SK-N-SH treated with all-trans-retinoic acid at 6 μM for 48 hours (cell line): ENCODE measurements around the gene SAFB2.

ENCODE experiments used
- ATAC-seq: fragments of 200-7000 bp; cut with Tn5 transposase; 3 replicates; pipeline ENCODE4 v1.9.1; 2020; ENCODE audit warnings: mild to moderate bottlenecking, moderate library complexity
- BACH2 ChIP-seq: fragments of 250-450 bp; sonication (Bioruptor Pico); IDR thresholded peaks from 2 replicates; pipeline ENCODE4 v1.9.0; 2021; ENCODE audit warnings: mild to moderate bottlenecking, borderline replicate concordance
- CSDC2 ChIP-seq: fragments of 250-450 bp; sonication (Bioruptor Pico); IDR thresholded peaks from 2 replicates; pipeline ENCODE4 v1.5.0; 2020; ENCODE audit warnings: mild to moderate bottlenecking, moderate library complexity
- CSRNP3 ChIP-seq: fragments of 250-450 bp; sonication (Bioruptor Pico); IDR thresholded peaks from 2 replicates; pipeline ENCODE4 v1.5.1; 2021; ENCODE audit warnings: mild to moderate bottlenecking, moderate library complexity
- GLIS3 ChIP-seq: fragments of 250-450 bp; sonication (Bioruptor Pico); IDR thresholded peaks from 2 replicates; pipeline ENCODE4 v1.5.0; 2020; ENCODE audit warnings: mild to moderate bottlenecking, moderate library complexity
- OSR1 ChIP-seq: fragments of 250-450 bp; sonication (Bioruptor Pico); IDR thresholded peaks from 2 replicates; pipeline ENCODE4 v1.8.0; 2022; ENCODE audit warnings: moderate library complexity, mild to moderate bottlenecking, inconsistent platforms
- PATZ1 ChIP-seq: fragments of 250-450 bp; sonication (Bioruptor Pico); IDR thresholded peaks from 2 replicates; pipeline ENCODE4 v1.8.0; 2020; ENCODE audit warnings: mild to moderate bottlenecking, moderate library complexity, borderline replicate concordance
- POU6F1 ChIP-seq: fragments of 250-450 bp; sonication (Bioruptor Pico); IDR thresholded peaks from 2 replicates; pipeline ENCODE4 v1.8.0; 2021; ENCODE audit warnings: low read depth, mild to moderate bottlenecking, moderate library complexity, borderline replicate concordance
- PPARA ChIP-seq: fragments of 250-450 bp; sonication (Bioruptor Pico); IDR thresholded peaks from 2 replicates; pipeline ENCODE4 v1.5.0; 2020; ENCODE audit warnings: mild to moderate bottlenecking, borderline replicate concordance
- RARB ChIP-seq: fragments of 250-450 bp; sonication (Bioruptor Pico); IDR thresholded peaks from 2 replicates; pipeline ENCODE4 v1.8.0; 2021; ENCODE audit warnings: mild to moderate bottlenecking, moderate library complexity
- SNAI2 ChIP-seq: fragments of 250-450 bp; sonication (Bioruptor Pico); IDR thresholded peaks from 2 replicates; pipeline ENCODE4 v1.5.0; 2020; ENCODE audit warnings: mild to moderate bottlenecking, moderate library complexity
- TCF4 ChIP-seq: fragments of 250-450 bp; sonication (Bioruptor Pico); IDR thresholded peaks from 2 replicates; pipeline ENCODE4 v1.8.0; 2021; ENCODE audit warnings: mild to moderate bottlenecking, moderate library complexity, borderline replicate concordance
- TOX ChIP-seq: fragments of 250-450 bp; sonication (Bioruptor Pico); IDR thresholded peaks from 2 replicates; pipeline ENCODE4 v1.8.0; 2021; ENCODE audit warnings: mild to moderate bottlenecking, moderate library complexity, borderline replicate concordance
- TSHZ2 ChIP-seq: fragments of 250-450 bp; sonication (Bioruptor Pico); IDR thresholded peaks from 2 replicates; pipeline ENCODE4 v1.5.0; 2020; ENCODE audit warnings: mild to moderate bottlenecking, moderate library complexity
- ZFP3 ChIP-seq: fragments of 250-450 bp; sonication (Bioruptor Pico); IDR thresholded peaks from 2 replicates; pipeline ENCODE4 v1.5.0; 2020; ENCODE audit warnings: mild to moderate bottlenecking, moderate library complexity
- ZNF565 ChIP-seq: fragments of 450-650 bp; formaldehyde crosslinking; conservative IDR thresholded peaks from 2 replicates; pipeline ENCODE4 v1.5.0; 2020; ENCODE audit warnings: low read depth, mild to moderate bottlenecking, moderate library complexity
- ZNF70 ChIP-seq: fragments of 450-650 bp; formaldehyde crosslinking; IDR thresholded peaks from 2 replicates; pipeline ENCODE4 v1.5.0; 2020; ENCODE audit warnings: mild to moderate bottlenecking, moderate library complexity
- ZNF8 ChIP-seq: fragments of 450-650 bp; formaldehyde crosslinking; IDR thresholded peaks from 2 replicates; pipeline ENCODE4 v1.5.0; 2020; ENCODE audit warnings: mild to moderate bottlenecking, moderate library complexity

Gene SAFB2

GRCh38 chr19:5586300-5587070, 36.1 kb downstream of the SAFB2 start:
- no peak for ATAC-seq
- TF ChIP-seq BACH2, result no peak
- no peak for TF ChIP-seq RARB

- ATAC-seq, result no peak
- no peak for TF ChIP-seq OSR1 (CRISPR knock-in tag)
- TF ChIP-seq SNAI2 (CRISPR knock-in tag), result no peak
- TF ChIP-seq ZNF70 (CRISPR knock-in tag), result no peak
- no peak for TF ChIP-seq CSRNP3 (CRISPR knock-in tag)
- no peak for TF ChIP-seq TCF4 (CRISPR knock-in tag)
- TF ChIP-seq RARB, result no peak
- TF ChIP-seq, all 23 proteins: peak for 0
These were observed 36.9 kb downstream of the SAFB2 start for GRCh38 chr19:5585461-5586299.

- no peak for TF ChIP-seq POU6F1 (CRISPR knock-in tag)
- TF ChIP-seq PPARA (CRISPR knock-in tag), result no peak
- TF ChIP-seq TOX (CRISPR knock-in tag), result no peak
- TF ChIP-seq GLIS3 (CRISPR knock-in tag), result no peak
- no peak for TF ChIP-seq CSDC2 (CRISPR knock-in tag)
- TF ChIP-seq ZNF8 (CRISPR knock-in tag), result no peak
- no peak for TF ChIP-seq ZFP3 (CRISPR knock-in tag)
- no peak for TF ChIP-seq ZNF565
- TF ChIP-seq, all 23 proteins: peak for 0
These were observed 42.4 kb downstream of the SAFB2 start for GRCh38 chr19:5580161-5580571.

GRCh38 chr19:5579697-5580096, 42.9 kb downstream of the SAFB2 start:
- no peak for ATAC-seq
- no peak for TF ChIP-seq TSHZ2 (CRISPR knock-in tag)
- TF ChIP-seq, all 23 proteins: peak for 0

More at GRCh38 chr19:5580161-5580571, 42.4 kb downstream of the SAFB2 start:
- ATAC-seq, result no peak

- TF ChIP-seq RARB (no peak), TOX (CRISPR knock-in tag) (no peak)
- no peak for ATAC-seq
These were observed 43.3 kb downstream of the SAFB2 start for GRCh38 chr19:5579286-5579685.

- peak; percentile 94 for ATAC-seq
These were observed 44.3 kb downstream of the SAFB2 start for GRCh38 chr19:5578097-5578846.

More at GRCh38 chr19:5578097-5578846, 44.3 kb downstream of the SAFB2 start:
- TF ChIP-seq POU6F1 (CRISPR knock-in tag), result no peak
- peak; percentile 54; the same call in 1 of the 2 replicates for TF ChIP-seq PATZ1
